C4-2B (cell line): Measurements from ENCODE around the gene SMIM17.

Source experiments
- CTCF ChIP-seq: fragments of 450-650 bp; conservative IDR thresholded peaks from 2 replicates; pipeline ENCODE4 v1.5.1; 2017; ENCODE audit warnings: mild to moderate bottlenecking
- ZFX ChIP-seq: fragments of 450-650 bp; IDR thresholded peaks from 2 replicates; pipeline ENCODE4 v1.6.1; 2017

- peak; percentile 40 for TF ChIP-seq CTCF
- no peak for TF ChIP-seq ZFX
These were observed 46.2 kb downstream of the SMIM17 start for GRCh38 chr19:56689198-56689597.
